ENCODE results near the gene TRPV5.

TRPV5 gene

GRCh38 chr7:142940966-142941535, 7.5 kb upstream of the TRPV5 start:
- no peak for DNase-seq (ENCODE audit: low spot score)

GRCh38 chr7:142939226-142939910, 5.8 kb upstream of the TRPV5 start, which contains the start of gene LLCFC1:
LLCFC1 (plus strand) TSS chr7:142939484; CDS start chr7:142939622, 138 bp downstream.
- no peak for DNase-seq (ENCODE audit: low spot score)

- DNase-seq (ENCODE audit: low spot score), result no peak
Measured at GRCh38 chr7:142938611-142939010, 5.1 kb upstream of the TRPV5 start.

- DNase-seq (ENCODE audit: low spot score), result no peak
Measured at GRCh38 chr7:142935941-142936565, 2.5 kb upstream of the TRPV5 start.

DNA sequence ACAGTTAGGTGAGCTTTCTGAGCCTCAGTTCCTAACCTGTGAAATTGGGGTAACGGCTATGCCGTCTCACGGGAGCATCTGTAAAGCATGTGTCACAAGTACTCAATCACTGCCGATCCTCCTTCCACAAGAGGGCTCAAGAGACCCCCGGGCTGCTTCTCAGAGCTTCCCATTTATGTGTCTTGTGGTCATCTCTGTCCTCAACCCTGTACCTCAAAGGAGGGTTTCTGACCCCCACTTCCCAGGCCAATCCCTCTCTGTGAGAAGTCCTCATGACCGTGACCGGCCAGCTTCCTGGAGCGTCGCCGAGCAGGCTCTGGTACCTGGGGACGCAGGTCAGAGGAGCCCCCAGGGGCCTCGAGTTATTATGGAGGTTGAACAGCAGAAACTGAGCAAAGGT, 510 bp upstream of the TRPV5 start:
- no peak for DNase-seq (ENCODE audit: low spot score)

- no peak for DNase-seq (ENCODE audit: low spot score)
Measured at GRCh38 chr7:142933092-142933475, 462 bp downstream of the TRPV5 start.

GRCh38 chr7:142932386-142933091, 1.0 kb downstream of the TRPV5 start:
- no peak for DNase-seq (ENCODE audit: low spot score)

GRCh38 chr7:142930126-142930730, 3.3 kb downstream of the TRPV5 start:
- DNase-seq (ENCODE audit: low spot score), result no peak

GRCh38 chr7:142927949-142928348, 5.6 kb downstream of the TRPV5 start:
- no peak for DNase-seq (ENCODE audit: low spot score)

- DNase-seq (ENCODE audit: low spot score), result peak; percentile 24
Measured at GRCh38 chr7:142927085-142927745, 6.3 kb downstream of the TRPV5 start.

DNA sequence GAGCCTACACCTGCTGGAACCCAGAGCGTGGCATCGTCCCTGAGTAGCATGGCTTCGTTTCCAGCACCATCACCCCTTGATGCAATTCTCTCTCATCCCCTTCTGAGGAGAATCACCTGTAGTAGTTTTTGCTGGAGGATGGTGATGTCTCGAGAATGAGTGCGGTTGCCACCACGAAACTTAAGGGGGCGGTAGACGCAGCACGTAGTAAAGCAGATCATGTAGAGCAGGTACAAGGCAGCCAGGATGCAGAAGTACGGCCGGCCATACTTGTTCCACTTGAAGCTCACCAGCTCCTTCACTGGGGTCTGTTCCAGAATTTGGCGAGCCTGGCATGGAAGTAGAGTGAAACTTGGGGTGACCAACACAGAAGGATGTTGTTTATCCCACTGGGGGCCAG, 8.1 kb downstream of the TRPV5 start:
- DNase-seq (ENCODE audit: low spot score), result no peak

- no peak for DNase-seq (ENCODE audit: low spot score)
Measured at GRCh38 chr7:142923391-142923790, 10.2 kb downstream of the TRPV5 start.

DNA sequence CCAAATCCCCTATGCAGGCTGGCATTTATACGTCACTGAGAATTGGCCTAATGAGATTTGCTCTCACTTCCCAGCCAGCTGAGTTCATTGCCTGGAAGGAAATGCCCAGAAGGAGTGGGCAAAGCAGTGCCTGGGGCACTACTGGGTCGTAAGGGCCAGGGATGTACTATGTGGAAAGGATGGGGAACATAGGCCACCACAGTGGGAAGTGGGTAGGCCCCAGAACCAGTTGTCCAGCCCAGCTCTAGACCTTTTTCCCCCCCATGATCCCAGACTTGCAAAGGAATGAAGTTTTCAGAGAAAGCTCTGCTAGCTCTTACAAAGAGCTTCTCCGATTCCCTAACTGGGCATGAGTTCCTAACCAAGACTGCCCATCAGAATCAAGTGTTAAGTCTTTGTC, 13.9 kb downstream of the TRPV5 start:
- DNase-seq (ENCODE audit: low spot score), result no peak

- DNase-seq (ENCODE audit: low spot score), result no peak
Measured at GRCh38 chr7:142918901-142919300, 14.6 kb downstream of the TRPV5 start.

- no peak for DNase-seq (ENCODE audit: low spot score)
Measured at GRCh38 chr7:142917447-142917846, 16.1 kb downstream of the TRPV5 start.

GRCh38 chr7:142916508-142916907, 17.0 kb downstream of the TRPV5 start:
- no peak for DNase-seq (ENCODE audit: low spot score)

DNA sequence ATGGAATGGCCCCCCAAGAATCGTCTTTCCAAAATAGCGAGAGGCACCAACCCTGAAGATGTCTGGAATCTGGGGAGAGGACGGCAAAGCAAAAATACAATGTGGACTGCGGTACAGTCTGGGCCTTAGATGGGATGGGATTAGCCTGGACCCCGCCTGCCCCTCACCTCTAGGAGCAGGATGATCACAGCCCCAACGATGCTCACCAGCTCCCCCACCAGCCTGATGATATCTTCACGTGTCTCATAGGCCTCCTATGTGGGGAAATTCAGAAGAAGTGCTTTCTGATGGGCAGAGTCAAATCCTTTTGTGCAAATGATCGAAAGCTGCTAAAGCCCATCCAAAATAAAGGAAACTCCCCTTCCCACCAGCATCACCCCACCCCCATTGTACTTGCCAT, 18.2 kb downstream of the TRPV5 start:
- DNase-seq (ENCODE audit: low spot score), result no peak

GRCh38 chr7:142914121-142914520, 19.4 kb downstream of the TRPV5 start:
- no peak for DNase-seq (ENCODE audit: low spot score)

- DNase-seq (ENCODE audit: low spot score), result no peak
Measured at GRCh38 chr7:142913566-142913965, 20.0 kb downstream of the TRPV5 start.

DNA sequence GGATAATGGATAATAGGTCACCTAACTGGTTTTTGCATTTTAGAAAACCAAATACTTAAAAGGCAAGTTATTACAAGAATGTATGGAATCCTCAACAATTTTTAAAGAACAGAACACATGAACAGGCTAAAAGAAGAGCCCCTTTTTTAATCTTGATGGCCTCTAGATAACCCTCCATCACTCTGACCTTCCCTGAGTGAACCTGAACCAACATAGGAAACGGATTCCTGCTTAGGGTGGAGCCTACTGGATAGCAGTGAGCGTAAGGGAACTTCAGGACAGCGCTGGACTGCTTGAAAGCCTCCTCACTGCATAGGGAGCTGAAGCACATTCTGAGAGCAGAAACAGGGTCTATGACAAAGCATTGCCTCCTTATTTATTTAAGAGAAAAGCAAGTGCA, 20.5 kb downstream of the TRPV5 start:
- no peak for DNase-seq (ENCODE audit: low spot score)

GRCh38 chr7:142910481-142910880, 23.1 kb downstream of the TRPV5 start:
- no peak for DNase-seq (ENCODE audit: low spot score)

DNA sequence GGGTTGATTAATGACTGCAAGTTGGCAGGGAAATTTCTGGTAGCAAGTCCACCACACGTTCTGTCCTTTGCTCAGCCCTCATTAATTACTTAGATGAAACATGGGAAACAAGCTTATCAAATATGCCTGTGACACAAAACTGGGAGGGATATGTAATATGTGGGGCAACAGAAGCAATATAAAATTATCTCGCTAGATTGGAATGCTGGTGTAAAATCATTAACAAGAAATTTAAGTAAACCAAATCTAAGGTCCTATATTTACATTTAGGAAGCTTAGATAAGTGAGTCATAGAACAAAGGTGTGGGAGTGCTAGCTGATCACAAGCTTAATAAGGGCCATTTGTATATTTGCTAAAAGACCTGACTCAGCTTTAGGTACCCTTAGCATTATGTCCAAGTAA, 23.5 kb downstream of the TRPV5 start:
- DNase-seq (ENCODE audit: low spot score), result no peak
